ENCODE data around the gene RPP25. TPM values are rescaled to one million over a fixed set of nuclear protein-coding genes. Genes with fewer than 3 reads are reported as not detected.

RPP25 gene
- total RNA-seq = 4.0 TPM

- peak; percentile 83 for ATAC-seq
These were observed at the start of gene RPP25 for GRCh38 chr15:74956648-74957475. RPP25 (minus strand) TSS chr15:74956772; CDS start chr15:74956583, 189 bp downstream.

GRCh38 chr15:75002398-75002797 is 45.8 kb upstream of the RPP25 start:
- ATAC-seq = no peak

- ATAC-seq = no peak
These were observed 44.7 kb upstream of the RPP25 start for GRCh38 chr15:75001310-75001709.

- no peak for ATAC-seq
These were observed 41.0 kb upstream of the RPP25 start for GRCh38 chr15:74997543-74997942.

GRCh38 chr15:74997141-74997540 is 40.6 kb upstream of the RPP25 start:
- no peak for ATAC-seq

- peak; percentile 6 for ATAC-seq
These were observed 39.5 kb upstream of the RPP25 start for GRCh38 chr15:74995779-74996765.

GRCh38 chr15:74995182-74995778 is 38.7 kb upstream of the RPP25 start, which contains the start of gene SCAMP5:
SCAMP5 (plus strand) TSS chr15:74995563; CDS start chr15:75011840, 16,277 bp downstream.
- peak; percentile 96 for ATAC-seq

GRCh38 chr15:74994685-74995084 is 38.1 kb upstream of the RPP25 start:
- no peak for ATAC-seq

- ATAC-seq = no peak
These were observed 37.7 kb upstream of the RPP25 start for GRCh38 chr15:74994236-74994635.

- ATAC-seq = no peak
These were observed 36.0 kb upstream of the RPP25 start for GRCh38 chr15:74992619-74993018.

- no peak for ATAC-seq
These were observed 33.0 kb upstream of the RPP25 start for GRCh38 chr15:74989527-74989926.

- peak; percentile 64 for ATAC-seq
These were observed 31.6 kb upstream of the RPP25 start for GRCh38 chr15:74988007-74988800.

- no peak for ATAC-seq
These were observed 27.2 kb upstream of the RPP25 start for GRCh38 chr15:74983725-74984231.

GRCh38 chr15:74982183-74982582 is 25.6 kb upstream of the RPP25 start:
- no peak for ATAC-seq

GRCh38 chr15:74978503-74978902 is 21.9 kb upstream of the RPP25 start:
- no peak for ATAC-seq

- no peak for ATAC-seq
These were observed 21.5 kb upstream of the RPP25 start for GRCh38 chr15:74978077-74978476.

- no peak for ATAC-seq
These were observed 21.0 kb upstream of the RPP25 start for GRCh38 chr15:74977599-74977998.

GRCh38 chr15:74976159-74976558 is 19.6 kb upstream of the RPP25 start:
- ATAC-seq = no peak

GRCh38 chr15:74967670-74968069 is 11.1 kb upstream of the RPP25 start:
- peak; percentile 59 for ATAC-seq

GRCh38 chr15:74964794-74965193 is 8.2 kb upstream of the RPP25 start:
- ATAC-seq = no peak

GRCh38 chr15:74963213-74963612 is 6.6 kb upstream of the RPP25 start:
- ATAC-seq = no peak

- no peak for ATAC-seq
These were observed 6.1 kb upstream of the RPP25 start for GRCh38 chr15:74962671-74963070.

Data from esophagus mucosa (tissue), 1 donor.